HL-60 (cell line): ENCODE measurements around the gene TRABD2B.

Source experiments
- DNase-seq, 2 experiments: peaks; one replicate each; pipeline ENCODE4 v3.0.0-alpha.2; 2010 to 2020; ENCODE audit warnings: low read depth in 1 of 2, low spot score in 1 of 2
- H3K27ac ChIP-seq: fragments of 250-450 bp; sonication (Bioruptor Pico); replicated peaks from 2 replicates; pipeline ENCODE4 v1.5.1; 2020; ENCODE audit warnings: mild to moderate bottlenecking, moderate library complexity
- H3K27me3 ChIP-seq: fragments of 250-450 bp; sonication (Bioruptor Pico); 2 replicates; pipeline ENCODE4 v1.5.1; 2021; ENCODE audit warnings: mild to moderate bottlenecking, moderate library complexity; ENCODE audit not compliant: insufficient read depth, poor library complexity, severe bottlenecking
- H3K4me3 ChIP-seq: replicated peaks from 2 replicates; pipeline ENCODE4 v1.5.1; 2011; ENCODE audit warnings: mild to moderate bottlenecking, control low read depth, low read length; ENCODE audit not compliant: insufficient read depth
- CTCF ChIP-seq: IDR thresholded peaks from one replicate; pipeline ENCODE4 v1.5.1; 2011; ENCODE audit warnings: low read length, control low read depth, inconsistent platforms; ENCODE audit not compliant: insufficient read depth
- GABPA ChIP-seq: IDR thresholded peaks from 2 replicates; pipeline ENCODE4 v1.6.1; 2012; ENCODE audit warnings: low read depth
- POLR2AphosphoS5 ChIP-seq: IDR thresholded peaks from 2 replicates; pipeline ENCODE4 v1.6.1; 2012; ENCODE audit warnings: low read depth
- REST ChIP-seq: IDR thresholded peaks from 2 replicates; pipeline ENCODE4 v1.6.1; 2012; ENCODE audit warnings: low read depth; ENCODE audit not compliant: insufficient replicate concordance
- SPI1 ChIP-seq: IDR thresholded peaks from 2 replicates; pipeline ENCODE4 v1.6.1; 2012; ENCODE audit warnings: low read depth, mild to moderate bottlenecking, borderline replicate concordance

TRABD2B gene

GRCh38 chr1:47936916-47937551 lies 60.2 kb downstream of the TRABD2B start:
- TF ChIP-seq POLR2AphosphoS5 (no peak), SPI1 (no peak), GABPA (no peak), REST (no peak), CTCF (no peak)
- Histone ChIP-seq H3K27me3 (no peaks in the 10 kb centered on the region), H3K27ac (no peak overlapping the region), H3K4me3 (no peak overlapping the region)
- DNase-seq, result no peak

GRCh38 chr1:47935856-47936255 lies 61.3 kb downstream of the TRABD2B start:
- TF ChIP-seq REST, result no peak
- TF ChIP-seq POLR2AphosphoS5, result no peak
- TF ChIP-seq SPI1, result no peak
- TF ChIP-seq CTCF, result no peak
- TF ChIP-seq GABPA, result no peak
- no peaks in the 10 kb centered on the region for H3K27me3 ChIP-seq

GRCh38 chr1:47935163-47935562 lies 62.0 kb downstream of the TRABD2B start:
- DNase-seq, result no peak
- H3K27ac ChIP-seq, result no peak overlapping the region
- no peak overlapping the region for H3K4me3 ChIP-seq
- H3K27me3 ChIP-seq, result no peaks in the 10 kb centered on the region
- TF ChIP-seq GABPA, result no peak
- no peak for TF ChIP-seq SPI1

More at GRCh38 chr1:47935856-47936255, 61.3 kb downstream of the TRABD2B start:
- no peak overlapping the region for H3K27ac ChIP-seq
- DNase-seq, result no peak
- H3K4me3 ChIP-seq, result no peak overlapping the region

- Histone ChIP-seq H3K4me3 (no peak overlapping the region), H3K27ac (no peak overlapping the region), H3K27me3 (no peaks in the 10 kb centered on the region)
- TF ChIP-seq REST, result no peak
- TF ChIP-seq GABPA, result no peak
- TF ChIP-seq SPI1, result no peak
- no peak for TF ChIP-seq CTCF
- no peak for TF ChIP-seq POLR2AphosphoS5
- no peak for DNase-seq
Observed at GRCh38 chr1:47934243-47934805, 62.9 kb downstream of the TRABD2B start.
